Fibroblast of skin of right biceps (primary cell): ENCODE data around the gene PSENEN.

Experiments used
- DNase-seq: peaks from one replicate; pipeline ENCODE4 v3.0.0-alpha.2; 2013

Gene PSENEN

GRCh38 chr19:35736913-35737886 is 8.3 kb upstream of the PSENEN start:
- no peak for DNase-seq

- no peak for DNase-seq
These were observed 7.2 kb upstream of the PSENEN start for GRCh38 chr19:35738021-35738886.

- no peak for DNase-seq
These were observed 6.6 kb upstream of the PSENEN start for GRCh38 chr19:35738887-35739229.

DNA sequence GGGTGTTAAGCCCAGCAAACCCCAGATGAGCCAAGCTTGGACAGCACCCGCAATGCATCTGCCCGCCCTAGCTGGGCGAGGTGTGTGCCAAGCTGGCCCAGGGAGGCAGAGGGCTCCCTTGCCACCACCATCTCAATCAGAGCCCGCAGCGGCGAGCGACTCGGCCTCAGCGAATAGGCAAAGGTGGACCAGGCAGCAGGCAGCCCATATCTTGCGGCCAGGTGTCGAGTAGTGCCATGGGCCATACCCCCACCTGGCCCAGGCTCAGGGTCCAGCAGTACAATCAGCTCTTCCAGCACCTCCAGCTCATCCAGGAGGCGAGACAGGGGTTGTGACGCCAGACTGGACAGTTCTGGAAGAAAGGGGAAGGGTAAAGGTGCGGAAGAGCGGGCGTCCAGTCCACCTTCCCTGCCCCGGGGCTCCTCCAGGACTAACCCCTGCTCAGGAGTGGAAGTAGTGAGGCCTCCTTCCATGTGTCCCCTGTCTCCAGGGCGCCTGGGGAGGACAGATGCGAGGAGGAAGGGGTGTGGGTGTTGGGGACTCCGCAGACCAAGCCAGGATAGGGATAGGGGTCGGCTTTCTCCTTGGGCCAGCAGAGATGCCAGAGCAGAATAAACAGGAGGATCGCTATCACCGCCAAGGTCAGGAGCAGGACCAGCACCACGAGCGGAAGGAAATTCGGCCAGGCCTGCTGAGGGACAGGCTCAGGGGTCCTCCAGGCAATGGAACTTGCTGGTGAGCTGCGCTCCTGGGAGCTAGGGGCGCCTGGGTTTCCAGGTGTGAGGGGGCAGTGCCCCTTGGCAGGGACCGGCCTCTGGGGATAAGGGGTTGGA is 6.0 kb upstream of the PSENEN start:
- DNase-seq, result no peak

- DNase-seq, result no peak
These were observed 5.4 kb upstream of the PSENEN start for GRCh38 chr19:35740108-35740422.

DNA sequence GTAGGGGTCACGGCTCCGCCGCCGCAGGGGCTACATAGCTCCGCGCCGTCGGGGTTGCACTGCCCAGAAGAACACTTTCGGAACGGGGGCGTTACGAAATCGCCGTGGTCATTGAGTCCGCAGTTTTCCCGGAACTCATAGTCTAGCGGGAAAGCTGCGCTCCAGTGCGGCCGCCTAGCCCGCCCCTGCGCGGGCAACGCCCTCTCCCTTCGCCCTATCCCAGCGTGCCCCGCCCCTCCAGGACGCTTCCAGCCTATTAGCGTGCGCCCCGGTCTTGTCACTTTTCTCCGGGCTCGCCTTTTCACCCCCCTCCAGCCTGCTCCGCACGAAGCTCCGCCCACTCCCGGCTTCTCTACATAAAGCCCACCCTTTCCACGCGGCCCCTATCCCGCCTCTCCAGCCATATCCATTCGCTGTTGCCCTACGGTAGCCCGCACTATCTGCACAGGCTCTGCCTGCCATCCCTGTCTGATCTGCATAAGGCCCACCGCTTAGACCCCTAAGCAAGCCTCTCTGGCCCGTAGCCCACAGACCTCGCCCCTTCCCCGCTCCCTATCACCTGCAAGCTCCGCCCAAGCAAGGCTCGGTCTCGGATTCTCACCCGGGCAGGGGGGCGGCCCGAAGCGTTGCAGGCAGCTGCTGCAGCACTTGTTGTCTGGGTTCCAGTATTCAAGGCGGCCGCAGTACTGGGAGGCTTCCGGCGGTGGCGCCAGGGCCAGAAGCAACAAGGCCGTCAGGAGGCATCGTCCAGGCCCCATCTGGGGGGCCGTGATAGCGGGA is 4.8 kb upstream of the PSENEN start:
- DNase-seq, result peak; percentile 96

DNA sequence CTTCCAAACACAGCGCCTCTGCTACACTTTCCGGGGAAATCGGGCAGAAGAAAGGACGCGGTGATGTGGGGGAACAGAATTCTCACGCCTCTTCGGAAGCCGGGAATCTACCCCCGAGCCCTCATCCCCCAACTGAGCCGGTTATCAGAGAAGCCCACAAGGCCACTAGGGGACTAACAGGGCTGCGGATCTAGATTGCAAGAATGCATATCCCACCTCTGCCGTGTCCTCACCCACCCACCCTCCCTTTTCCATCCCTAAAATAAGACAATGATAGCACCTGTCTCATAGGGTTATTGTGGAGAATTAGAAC is 4.3 kb upstream of the PSENEN start:
- DNase-seq, result no peak

GRCh38 chr19:35742121-35742724 is 3.2 kb upstream of the PSENEN start, which contains the start of gene IGFLR1:
IGFLR1 (minus strand) TSS chr19:35742452; CDS start chr19:35741180, 1,272 bp downstream.
- no peak for DNase-seq

DNA sequence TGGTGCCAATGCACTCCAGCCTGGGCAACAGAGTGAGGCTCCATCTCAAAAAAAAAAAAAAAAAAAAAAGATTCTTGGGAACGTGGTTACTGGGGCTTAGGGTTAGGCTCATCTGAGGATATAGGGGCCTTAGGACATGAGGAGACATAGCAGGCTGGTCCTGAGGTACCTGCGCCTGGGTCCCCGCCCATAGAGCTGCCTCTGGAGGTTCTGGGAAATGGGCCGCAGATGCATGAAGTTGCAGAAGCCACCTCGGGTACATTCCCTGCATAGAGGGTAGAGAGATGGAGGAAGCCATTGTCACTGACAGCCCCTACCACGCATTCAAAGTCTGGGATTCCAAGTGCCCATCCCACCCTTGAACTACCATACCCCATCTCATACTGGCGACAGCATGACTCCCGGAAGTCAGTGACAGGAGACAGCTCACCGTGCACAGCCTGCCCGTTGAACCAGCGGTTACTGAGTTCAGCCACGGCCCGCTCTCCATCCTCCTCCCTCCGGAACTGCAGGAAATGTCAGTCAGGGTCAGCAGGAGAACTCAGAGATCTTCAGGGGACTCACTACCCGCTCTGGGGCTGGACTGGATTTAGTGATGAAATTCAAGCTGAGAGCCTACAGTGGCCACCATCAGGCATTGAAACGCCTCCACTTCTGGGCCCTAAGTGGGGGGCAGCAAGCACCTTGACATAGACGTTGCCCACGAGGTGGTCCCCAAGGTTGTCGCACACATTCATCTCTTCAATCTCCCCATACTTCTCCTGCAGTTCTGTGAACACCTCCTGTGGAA is 1.6 kb upstream of the PSENEN start:
- DNase-seq, result no peak

- DNase-seq, result peak; percentile 97
These were observed 772 bp upstream of the PSENEN start for GRCh38 chr19:35744430-35745327.

GRCh38 chr19:35746087-35746462 is 624 bp downstream of the PSENEN start:
- no peak for DNase-seq

- no peak for DNase-seq
These were observed 1.1 kb downstream of the PSENEN start for GRCh38 chr19:35746531-35746930.

DNA sequence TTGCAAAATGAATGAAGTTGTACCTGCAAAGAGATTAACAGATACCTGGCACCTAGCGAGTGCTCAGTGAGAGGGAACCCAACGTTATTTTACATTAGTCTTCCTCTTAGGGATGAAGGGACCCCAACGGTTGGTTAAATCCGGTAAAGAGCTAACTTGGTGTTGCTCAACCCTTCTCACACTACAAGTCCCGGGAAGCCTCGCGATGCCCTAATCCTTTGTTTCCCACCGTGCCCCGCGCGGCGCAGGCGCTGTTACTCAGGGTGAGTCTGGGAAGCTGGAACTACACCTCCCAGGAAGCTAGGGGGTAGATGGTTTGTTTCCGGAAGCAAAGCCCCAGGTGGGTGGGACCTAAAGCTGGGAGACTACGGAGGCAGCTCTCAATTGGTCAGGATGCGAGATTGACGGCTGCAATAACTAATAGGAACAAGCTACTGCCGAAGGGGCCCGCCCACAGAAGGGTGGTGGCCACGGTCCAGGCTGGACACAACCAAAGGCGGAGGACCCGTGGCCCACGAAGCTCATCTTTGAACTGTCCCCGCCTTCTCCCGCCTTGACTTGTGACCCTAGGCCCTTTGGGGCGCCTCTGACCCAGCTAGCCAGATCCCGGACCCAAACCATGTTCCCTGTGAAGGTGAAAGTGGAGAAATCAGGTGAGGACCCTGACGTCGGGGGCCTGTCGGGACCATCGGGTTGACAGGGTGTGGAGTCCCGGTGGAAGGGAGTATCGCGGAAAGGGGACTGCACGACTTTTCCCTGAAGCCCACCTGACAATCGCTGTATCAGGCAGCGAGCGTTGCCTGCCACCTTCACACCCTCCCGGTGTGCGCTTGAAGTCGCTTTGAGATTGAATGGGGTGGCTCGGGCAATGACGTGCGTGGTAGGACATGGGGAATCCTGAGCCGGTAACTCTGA is 2.9 kb downstream of the PSENEN start, which contains the start of gene LIN37:
TSS of gene LIN37 (plus strand) at position 471 of the 915 bp plus-strand sequence. CDS start at position 620, 149 bp downstream.
- peak; percentile 99 for DNase-seq

GRCh38 chr19:35750167-35750566 is 4.7 kb downstream of the PSENEN start:
- DNase-seq, result no peak

- DNase-seq, result no peak
These were observed 6.6 kb downstream of the PSENEN start for GRCh38 chr19:35751839-35752745.

DNA sequence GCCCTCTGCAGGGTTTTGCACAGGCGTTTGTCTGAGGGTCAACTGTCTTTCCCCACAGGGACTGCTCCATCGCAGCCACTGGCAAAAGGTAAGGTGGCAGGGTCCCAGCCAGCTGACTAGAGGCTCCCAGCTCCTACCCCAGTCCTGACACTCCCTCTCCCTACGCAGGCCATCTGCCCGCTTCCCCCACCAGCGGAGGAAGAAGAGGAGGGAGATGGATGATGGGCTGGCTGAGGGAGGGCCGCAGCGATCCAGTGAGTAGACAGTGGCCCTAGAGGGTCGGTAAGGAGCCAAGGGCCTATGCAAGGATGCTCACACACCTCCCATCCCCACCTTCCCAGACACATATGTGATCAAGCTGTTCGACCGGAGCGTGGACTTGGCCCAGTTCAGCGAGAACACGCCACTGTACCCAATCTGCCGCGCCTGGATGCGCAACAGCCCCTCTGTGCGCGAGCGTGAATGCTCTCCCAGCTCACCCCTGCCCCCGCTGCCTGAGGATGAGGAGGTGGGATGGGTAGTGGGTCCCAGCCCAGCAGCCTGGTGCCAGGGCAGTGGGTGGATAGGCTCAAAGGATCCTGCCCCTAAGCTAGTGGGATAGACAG is 7.4 kb downstream of the PSENEN start:
- DNase-seq, result no peak
